Measurements from ENCODE around the gene SEMA3F. TPM values are rescaled to one million over a fixed set of nuclear protein-coding genes. Genes with fewer than 3 reads are reported as not detected.

Gene SEMA3F
- total RNA-seq, 1 donor from 2014 or later: 10.2 TPM

DNA sequence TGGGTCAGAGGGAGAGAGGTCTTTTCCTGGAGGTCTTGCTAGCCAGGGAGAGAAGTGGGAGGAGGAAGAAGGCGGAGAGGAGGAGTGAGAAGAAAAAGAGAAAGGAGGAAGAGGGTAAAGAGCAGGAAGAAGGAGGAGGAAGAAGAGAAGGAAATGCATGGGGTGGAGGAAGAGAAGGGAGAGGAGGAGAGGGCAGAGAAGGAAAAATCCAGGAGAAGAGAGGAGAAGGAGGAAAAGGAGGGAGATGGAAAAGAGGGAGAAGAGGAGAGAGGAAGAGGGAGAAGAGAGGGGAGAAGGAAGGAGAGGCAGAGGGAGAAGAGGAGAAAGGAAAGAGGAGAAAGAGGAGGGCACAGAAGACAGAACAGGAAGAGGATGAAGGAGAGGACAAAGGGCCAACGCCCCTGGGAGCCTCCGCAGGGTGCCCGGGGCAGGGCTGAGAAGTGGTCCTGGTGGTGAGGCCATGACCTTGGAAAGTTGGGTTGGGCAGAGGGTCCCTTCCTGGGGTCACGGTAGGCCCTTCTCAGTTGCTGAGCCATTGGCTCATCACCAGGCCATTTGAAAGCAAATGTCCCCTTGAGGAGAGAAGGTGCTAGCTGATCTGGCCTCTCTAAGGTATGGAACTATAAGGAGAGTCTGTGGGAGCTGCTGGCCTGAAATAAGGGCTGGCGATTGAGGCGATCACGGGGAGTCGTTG lies 1.2 kb upstream of the SEMA3F start:
- Histone ChIP-seq H3K27me3 (ENCODE audit: low read depth) (peaks cover 4% of the 10 kb centered on the region), H3K4me1 (peaks cover 34% of the 10 kb centered on the region), H3K9me3 (replicated peaks) (no peaks in the 10 kb centered on the region), H3K4me3 (peak overlapping the region; percentile 74), H3K36me3 (no peaks in the 10 kb centered on the region), H3K27ac (replicated peaks) (no peak overlapping the region)
- no peak for TF ChIP-seq CTCF (IDR thresholded peaks at IDR 0.05; ENCODE audit: borderline replicate concordance)
- DNase-seq: no peak
- intact Hi-C loops (cut with micrococcal nuclease): no loop called here

DNA sequence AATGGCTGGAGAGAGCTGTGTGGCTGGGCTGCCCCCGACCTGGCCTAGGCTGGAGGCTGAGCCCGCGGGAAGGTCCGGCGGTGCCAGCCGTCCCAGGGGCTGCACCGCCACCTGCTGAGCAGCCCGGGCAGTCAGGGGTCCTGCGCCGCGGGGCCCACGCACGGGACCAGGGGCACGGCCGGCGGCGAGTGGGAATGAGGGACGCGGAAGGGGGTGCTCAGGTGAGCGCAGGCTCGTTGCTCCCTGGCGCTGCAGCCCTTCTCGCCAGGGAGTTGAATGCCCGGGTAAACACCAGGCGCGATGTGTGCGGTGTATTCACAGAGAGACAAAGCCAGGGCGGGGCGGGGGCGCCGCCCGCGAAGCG lies 666 bp upstream of the SEMA3F start:
- no peak for DNase-seq
- peak; percentile 38 for TF ChIP-seq CTCF (IDR thresholded peaks at IDR 0.05; ENCODE audit: borderline replicate concordance)
- no peaks in the 10 kb centered on the region for H3K36me3 ChIP-seq
- H3K27ac ChIP-seq (replicated peaks): peak overlapping the region; percentile 88
- peaks cover 39% of the 10 kb centered on the region for H3K4me1 ChIP-seq
- intact Hi-C loops (cut with micrococcal nuclease): no loop called here
- H3K4me3 ChIP-seq: peak overlapping the region; percentile 74
- H3K9me3 ChIP-seq (replicated peaks): no peaks in the 10 kb centered on the region
- H3K27me3 ChIP-seq (ENCODE audit: low read depth): peaks cover 4% of the 10 kb centered on the region

DNA sequence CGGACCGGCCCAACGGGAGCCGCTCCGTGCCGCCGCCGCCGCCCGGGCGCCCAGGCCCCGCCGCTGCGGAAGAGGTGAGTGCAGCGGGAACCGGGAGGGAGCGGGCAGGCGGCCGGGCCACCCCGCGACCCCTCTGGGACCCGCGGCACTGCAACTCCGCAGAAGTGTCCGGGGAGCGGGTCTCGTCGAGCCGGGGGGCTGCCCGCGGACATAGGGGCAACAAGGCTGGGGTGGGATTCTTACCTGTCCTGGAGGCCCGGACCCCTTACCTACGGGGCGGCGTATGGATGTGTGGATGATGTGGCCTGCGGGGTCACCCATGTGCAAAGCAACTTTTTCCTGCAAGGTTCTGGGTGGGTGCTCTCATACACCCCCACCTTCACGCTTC lies 361 bp downstream of the SEMA3F start:
- H3K4me1 ChIP-seq: peaks cover 49% of the 10 kb centered on the region

DNA sequence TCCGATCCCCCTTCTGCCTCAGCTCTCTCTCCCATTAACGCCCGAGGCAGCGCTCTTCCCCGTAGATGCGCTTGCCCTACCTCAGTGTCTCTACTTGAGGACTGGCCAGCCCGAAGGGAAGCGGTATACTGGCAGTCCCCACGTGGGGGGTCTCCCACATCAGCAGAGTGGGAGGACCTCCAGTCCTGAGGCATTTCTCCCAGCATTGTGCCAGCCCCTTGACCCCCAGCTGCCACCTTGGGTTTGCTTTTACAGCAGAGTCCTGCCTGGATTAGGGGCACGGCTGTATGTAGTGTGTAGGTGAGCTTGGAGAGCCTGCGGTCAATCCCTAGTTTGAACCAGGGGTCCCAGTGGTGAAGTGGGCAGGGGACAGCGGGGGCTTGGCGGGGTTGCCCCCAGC lies 767 bp downstream of the SEMA3F start:
- Histone ChIP-seq H3K9me3 (replicated peaks) (no peaks in the 10 kb centered on the region), H3K36me3 (no peaks in the 10 kb centered on the region), H3K27ac (replicated peaks) (peak overlapping the region; percentile 88), H3K27me3 (ENCODE audit: low read depth) (peaks cover 4% of the 10 kb centered on the region), H3K4me1 (peaks cover 53% of the 10 kb centered on the region), H3K4me3 (peak overlapping the region; percentile 74)
- intact Hi-C loops (cut with micrococcal nuclease): no loop called here
- no peak for TF ChIP-seq CTCF (IDR thresholded peaks at IDR 0.05; ENCODE audit: borderline replicate concordance)
- DNase-seq: no peak

More for the DNA sequence above, 361 bp downstream of the SEMA3F start:
- H3K36me3 ChIP-seq: no peaks in the 10 kb centered on the region
- H3K27me3 ChIP-seq (ENCODE audit: low read depth): peaks cover 4% of the 10 kb centered on the region
- H3K4me3 ChIP-seq: peak overlapping the region; percentile 74
- no peaks in the 10 kb centered on the region for H3K9me3 ChIP-seq (replicated peaks)
- no peak for DNase-seq
- intact Hi-C loops (cut with micrococcal nuclease): no loop called here
- TF ChIP-seq CTCF (IDR thresholded peaks at IDR 0.05; ENCODE audit: borderline replicate concordance): no peak
- peak overlapping the region; percentile 88 for H3K27ac ChIP-seq (replicated peaks)

- intact Hi-C loops (cut with micrococcal nuclease): no loop called here
- H3K9me3 ChIP-seq (replicated peaks): no peaks in the 10 kb centered on the region
- no peak for DNase-seq
These were observed 1.7 kb downstream of the SEMA3F start for GRCh38 chr3:50156549-50157493.

More at GRCh38 chr3:50156549-50157493, 1.7 kb downstream of the SEMA3F start:
- peak overlapping the region; percentile 74 for H3K4me3 ChIP-seq
- H3K27me3 ChIP-seq (ENCODE audit: low read depth): peaks cover 4% of the 10 kb centered on the region
- H3K36me3 ChIP-seq: no peaks in the 10 kb centered on the region
- peak overlapping the region; percentile 88 for H3K27ac ChIP-seq (replicated peaks)
- no peak for TF ChIP-seq CTCF (IDR thresholded peaks at IDR 0.05; ENCODE audit: borderline replicate concordance)
- peaks cover 63% of the 10 kb centered on the region for H3K4me1 ChIP-seq

All from left ventricle myocardium inferior (tissue), 1 donor.